ENCODE measurements around the gene LENG1.
"Not testable (repeated sequence)": the region's sequence is repeated elsewhere in the genome, so short reads cannot be mapped to it uniquely, and the experiment has no call there.

The LENG1 gene

GRCh38 chr19:54189145-54189734 is 29.7 kb upstream of the LENG1 start, which contains the start of gene MBOAT7:
Gene MBOAT7 (minus strand): TSS chr19:54189580. CDS start chr19:54188508, 1,072 bp downstream.
- DNase-seq, result no peak

- no peak for DNase-seq
Observed at GRCh38 chr19:54188215-54188871, 28.8 kb upstream of the LENG1 start.

- no peak for DNase-seq
Observed at GRCh38 chr19:54186934-54187381, 27.4 kb upstream of the LENG1 start.

- DNase-seq, result no peak
Observed at GRCh38 chr19:54186351-54186750, 26.8 kb upstream of the LENG1 start.

DNA sequence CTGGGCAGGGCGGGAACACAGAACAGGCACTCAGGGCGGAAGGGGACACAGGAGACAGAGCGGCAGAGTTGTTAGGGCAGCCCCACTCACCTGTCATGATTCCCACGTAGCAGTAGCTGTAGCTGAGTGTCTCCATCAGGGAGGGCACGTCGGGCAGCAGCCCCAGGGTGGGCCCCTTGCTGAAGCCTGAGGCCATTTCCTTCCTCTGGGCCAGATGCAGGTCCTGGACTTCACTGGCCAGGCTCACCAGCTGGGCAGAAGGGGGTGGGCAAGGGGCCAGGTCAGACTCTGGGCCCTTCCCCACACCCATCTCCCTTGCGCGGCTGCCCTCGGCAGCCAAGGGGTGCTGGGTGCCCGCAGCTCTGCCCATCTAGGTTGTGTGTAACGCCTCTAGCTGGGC is 23.9 kb upstream of the LENG1 start:
- DNase-seq, result no peak

DNA sequence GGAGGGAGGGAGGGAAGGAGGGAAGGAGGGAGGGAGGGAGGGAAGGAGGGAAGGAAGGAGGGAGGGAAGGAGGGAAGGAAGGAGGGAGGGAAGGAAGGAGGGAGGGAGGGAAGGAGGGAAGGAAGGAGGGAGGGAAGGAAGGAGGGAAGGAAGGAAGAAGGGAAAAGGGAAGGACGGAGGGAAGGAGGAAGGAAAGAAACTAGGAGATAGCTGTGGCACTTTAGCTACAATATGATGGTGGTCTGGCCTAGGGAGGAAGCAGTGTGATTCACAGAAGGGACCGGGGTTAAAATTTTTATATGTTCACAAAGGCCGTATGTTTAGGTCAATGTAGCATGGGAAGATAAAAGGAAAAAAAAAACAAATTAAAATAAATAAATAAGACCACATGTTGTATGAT is 22.4 kb upstream of the LENG1 start:
- not testable (repeated sequence) for DNase-seq

DNA sequence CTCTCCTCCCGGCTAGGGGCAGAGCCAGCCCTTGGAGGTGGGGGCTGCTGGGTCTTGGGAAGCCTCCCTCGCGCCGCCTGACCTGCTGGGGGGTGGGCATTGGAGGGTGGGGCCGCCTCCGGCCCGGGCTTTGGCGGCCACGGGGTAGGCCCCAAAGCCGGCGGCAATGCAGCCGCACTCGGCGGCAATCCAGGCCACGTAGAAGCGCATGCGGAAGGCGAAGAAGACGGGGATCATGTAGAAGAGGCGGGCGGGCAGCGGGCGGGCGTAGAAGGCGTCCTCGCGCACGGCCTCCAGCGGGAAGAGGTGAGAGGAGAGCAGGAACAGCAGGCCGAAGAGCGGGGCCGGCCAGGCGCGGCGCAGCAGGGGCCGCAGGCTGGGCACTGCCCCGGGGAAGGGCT is 21.2 kb upstream of the LENG1 start:
- no peak for DNase-seq

DNA sequence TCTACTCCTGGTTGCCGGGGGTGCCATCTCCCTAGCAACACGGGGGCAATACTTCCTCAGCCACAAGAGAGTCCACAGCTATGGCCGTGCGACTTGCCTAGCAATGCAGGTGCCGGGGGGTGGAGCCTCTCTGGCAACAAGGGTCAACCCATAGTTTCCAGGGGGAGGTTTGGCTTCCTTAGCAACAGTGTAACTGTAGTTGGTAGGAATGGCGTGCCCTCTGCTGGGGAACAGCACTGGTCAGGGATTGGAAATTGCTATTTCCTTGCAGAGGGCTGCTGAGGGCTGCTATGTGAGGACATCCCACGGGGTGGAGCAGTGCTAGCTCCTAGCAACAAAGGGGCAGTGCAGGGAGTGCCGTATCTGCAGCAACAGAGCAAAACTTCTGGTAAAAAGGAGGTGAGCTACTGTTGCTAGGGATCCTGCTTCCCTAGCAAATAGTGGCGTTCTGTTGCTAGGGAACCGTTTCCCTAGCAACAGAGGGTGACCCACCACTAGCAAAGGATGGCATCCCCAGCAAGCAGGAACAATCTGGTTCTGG is 20.5 kb upstream of the LENG1 start:
- DNase-seq, result no peak

GRCh38 chr19:54179262-54179852 is 19.8 kb upstream of the LENG1 start:
- no peak for DNase-seq

DNA sequence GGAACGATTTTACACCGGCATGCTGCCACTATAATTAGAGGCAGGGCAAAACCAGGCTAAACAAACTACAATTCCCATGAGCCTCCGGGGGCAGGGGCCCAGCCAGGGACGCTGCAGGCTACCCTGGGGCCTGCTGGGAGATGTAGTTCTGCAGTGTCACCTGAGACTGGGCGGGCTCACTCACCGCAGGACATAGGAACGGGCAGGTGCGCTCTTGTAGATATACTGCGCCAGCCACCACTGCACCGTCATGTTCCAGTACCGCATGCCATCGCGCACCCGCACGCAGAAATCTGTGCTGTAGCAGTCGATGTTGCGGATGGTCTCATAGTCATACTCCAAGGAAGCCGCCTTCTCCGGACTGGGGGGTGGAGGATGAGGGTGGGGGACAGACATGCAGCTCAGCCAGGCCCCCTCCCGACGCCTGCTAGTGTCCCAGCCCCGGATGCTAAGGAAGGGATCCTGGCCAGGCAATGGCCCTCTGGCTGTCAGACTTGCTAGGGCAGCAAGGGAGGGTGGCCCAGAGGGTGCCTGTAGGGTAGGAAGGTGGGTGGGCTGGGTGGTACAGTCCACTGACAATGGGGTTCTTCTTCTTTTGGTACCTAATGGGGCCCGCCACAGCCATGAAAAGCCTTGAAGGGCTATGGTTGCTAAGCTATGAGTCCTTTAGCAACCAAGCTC is 19.2 kb upstream of the LENG1 start:
- peak; percentile 13 for DNase-seq

- DNase-seq, result no peak
Observed at GRCh38 chr19:54173951-54174834, 14.7 kb upstream of the LENG1 start.

- DNase-seq, result no peak
Observed at GRCh38 chr19:54173359-54173699, 13.8 kb upstream of the LENG1 start.

DNA sequence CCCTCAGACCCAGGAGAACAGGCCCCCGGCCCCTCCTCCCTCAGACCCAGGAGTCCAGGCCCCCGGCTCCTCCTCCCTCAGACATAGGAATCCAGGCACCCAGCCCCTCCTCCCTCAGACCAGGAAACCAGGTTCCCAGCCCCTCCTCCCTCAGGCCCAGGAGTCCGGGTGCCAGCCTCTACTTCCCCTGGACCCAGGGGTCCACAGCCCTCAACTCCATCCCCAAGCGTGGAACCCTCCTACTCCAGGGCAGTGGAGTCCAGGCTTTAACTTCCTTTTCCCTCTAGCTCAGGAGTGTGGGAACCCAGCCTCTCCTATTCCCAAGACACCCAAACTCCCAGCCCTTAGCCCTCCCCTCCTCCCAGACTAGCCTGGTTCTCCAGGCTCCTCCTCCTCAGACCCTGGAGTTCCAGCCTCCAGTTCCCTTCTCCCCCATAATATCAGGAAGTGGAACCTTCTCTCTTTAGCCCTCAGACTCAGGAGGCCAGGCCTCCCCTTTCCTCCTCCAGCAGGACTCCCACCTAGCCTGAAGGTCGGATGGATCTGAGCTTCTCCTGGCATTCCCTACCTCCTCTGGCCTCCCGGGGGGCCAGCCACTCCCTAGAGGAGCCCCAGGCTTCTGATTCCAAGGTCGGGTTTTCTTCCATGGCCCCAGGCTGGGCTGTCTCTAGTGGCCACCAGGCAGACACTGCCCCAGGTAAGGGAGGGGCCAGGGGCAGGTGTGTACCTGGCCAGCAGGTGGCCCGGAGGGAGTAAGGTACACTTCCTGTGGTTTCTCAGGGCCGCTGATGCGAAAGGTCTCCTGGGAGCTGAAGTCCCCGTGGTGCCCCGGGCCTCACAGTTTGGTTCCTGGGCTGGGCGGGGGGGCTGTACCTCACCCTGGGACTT is 13.2 kb upstream of the LENG1 start, which contains the start of gene TMC4:
Gene TMC4 (minus strand): TSS at position 690 of the 888 bp plus-strand sequence. CDS start 43 bp downstream, at position 647.
- no peak for DNase-seq

GRCh38 chr19:54171736-54172431 is 12.4 kb upstream of the LENG1 start:
- DNase-seq, result not testable (repeated sequence)

- DNase-seq, result no peak
Observed at GRCh38 chr19:54169149-54169740, 9.7 kb upstream of the LENG1 start.

DNA sequence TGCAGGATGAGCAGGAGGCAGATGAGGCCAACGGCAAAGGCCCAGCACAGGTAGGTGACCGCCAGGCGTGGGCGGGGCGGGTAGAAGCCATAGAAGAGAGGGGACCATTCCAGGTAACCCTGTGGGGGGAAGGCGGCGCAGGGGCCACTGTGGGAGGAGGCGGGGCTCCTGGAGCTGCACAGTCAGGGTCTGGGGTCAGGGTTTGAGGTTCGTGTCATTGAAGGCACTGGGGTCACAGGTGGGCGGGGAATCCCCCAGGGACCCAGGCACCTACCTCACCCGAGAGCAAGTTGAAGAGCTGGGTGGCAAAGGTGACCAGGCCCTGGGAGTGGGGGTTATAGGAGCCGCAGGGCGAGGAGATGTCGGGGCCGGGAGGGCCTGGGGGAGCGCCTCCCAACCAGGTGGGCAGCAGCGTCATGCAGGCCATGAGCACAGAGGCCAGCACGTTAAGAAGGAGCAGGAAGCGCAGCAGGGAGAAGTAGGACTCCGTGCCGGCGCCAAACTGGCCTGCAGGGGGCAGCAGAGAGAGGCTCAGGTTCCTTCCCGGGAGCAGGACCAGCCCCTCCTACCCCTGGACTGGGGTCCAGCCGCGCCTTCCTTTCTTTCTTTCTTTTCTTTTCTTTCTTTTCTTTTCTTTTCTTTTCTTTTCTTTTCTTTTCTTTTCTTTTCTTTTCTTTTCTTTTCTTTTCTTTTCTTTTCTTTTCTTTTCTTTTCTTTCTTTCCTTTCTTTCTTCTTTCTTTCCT is 8.8 kb upstream of the LENG1 start:
- DNase-seq, result peak; percentile 62

- DNase-seq, result no peak
Observed at GRCh38 chr19:54165222-54165621, 5.7 kb upstream of the LENG1 start.

DNA sequence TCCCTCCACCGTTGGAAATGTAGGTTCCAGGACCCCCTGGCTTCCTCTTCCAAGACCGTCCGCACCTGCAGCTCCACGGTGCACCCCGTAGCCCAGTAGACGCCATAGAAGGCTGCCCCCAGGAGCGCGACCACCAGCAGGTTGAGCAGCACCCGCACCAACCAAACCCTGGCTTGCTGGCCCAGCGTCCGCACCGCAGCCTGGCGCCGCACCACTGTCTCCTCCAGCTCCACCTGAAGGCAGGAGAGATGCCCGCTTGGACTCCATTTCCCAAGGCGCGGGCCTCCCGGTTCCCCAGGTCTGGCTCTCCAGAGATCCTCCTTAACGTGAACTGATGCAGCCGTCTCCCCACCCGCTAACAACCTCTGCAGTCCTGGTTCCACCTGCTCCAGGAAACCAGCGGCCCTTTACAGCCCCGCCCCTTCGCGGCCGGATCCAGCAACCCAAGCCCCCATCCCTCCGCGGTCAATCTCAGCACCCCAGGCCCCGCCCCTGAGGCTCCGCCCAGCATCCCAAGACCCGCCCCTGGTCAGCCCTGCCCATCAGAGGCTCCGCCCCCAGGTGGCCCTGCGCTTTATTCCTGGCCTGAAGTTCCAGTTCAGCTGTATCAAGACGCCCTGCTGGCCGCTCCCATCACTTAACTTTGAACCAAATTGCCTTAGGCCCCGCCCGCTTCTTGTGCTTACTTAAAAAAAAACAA is 5.0 kb upstream of the LENG1 start:
- DNase-seq, result no peak

DNA sequence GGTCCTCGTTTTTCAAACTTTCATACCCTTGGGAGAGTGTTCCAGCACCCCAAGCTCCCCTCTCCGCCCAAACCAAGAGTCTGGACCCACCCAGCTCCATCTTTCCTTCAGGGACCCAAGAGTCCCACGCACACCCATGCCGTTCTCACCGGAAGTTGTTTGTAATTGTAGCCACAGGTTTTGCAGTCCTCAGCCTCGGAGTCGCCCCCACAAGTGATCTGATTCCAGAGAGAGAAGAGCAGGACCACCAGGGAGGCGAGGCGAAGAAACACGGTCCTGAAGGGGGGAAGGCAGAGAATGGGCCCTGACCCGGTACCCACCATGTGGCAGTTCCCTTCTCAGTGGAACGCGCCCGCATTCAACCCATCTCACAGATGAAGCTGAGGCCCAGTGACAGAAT is 3.4 kb upstream of the LENG1 start:
- DNase-seq, result no peak
